IMR-90 (cell line): ENCODE measurements around the gene USP32. TPM values are rescaled to one million over a fixed set of nuclear protein-coding genes. Genes with fewer than 3 reads are reported as not detected.

Experiments used
- ATAC-seq: fragments of 200-7000 bp; cut with Tn5 transposase; 2 replicates; pipeline ENCODE4 v1.9.1; 2020; ENCODE audit warnings: low read depth, mild to moderate bottlenecking, moderate library complexity
- BruUV-seq: library from RNA; stranded (reverse); fragments of 400-500 nt; replicated peaks from 2 replicates; lab custom pipeline; 2021; lab: Mats Ljungman, UMichigan
- CTCF ChIA-PET: fragments of 300-600 bp; formaldehyde crosslinking; extraction: SDS; loops from one replicate; lab custom pipeline; 2021; ENCODE audit warnings: antibody characterized with exemption; lab: Yijun Ruan, JAX
- POLR2A ChIA-PET: fragments of 300-600 bp; sonication (Branson Sonifier 250); formaldehyde crosslinking; loops from one replicate; lab custom pipeline; 2022; ENCODE audit warnings: antibody characterized with exemption; ENCODE audit not compliant: unreplicated experiment; lab: Charles Lee
- DNase-seq: peaks from one replicate; pipeline ENCODE4 v3.0.0; 2013
- H2AFZ ChIP-seq: replicated peaks from 2 replicates; pipeline ENCODE3; 2013; ENCODE audit warnings: low read length, mild to moderate bottlenecking; ENCODE audit not compliant: poor library complexity
- H2AK5ac ChIP-seq: 2 replicates; pipeline ENCODE4 v1.6.1; 2013; ENCODE audit warnings: low read depth, low read length, inconsistent platforms
- H2AK9ac ChIP-seq: replicated peaks from 2 replicates; pipeline ENCODE3; 2013; ENCODE audit warnings: mild to moderate bottlenecking, low read depth, low read length, moderate library complexity; ENCODE audit not compliant: poor library complexity
- H2BK120ac ChIP-seq: 2 replicates; pipeline ENCODE4 v1.6.1; 2013; ENCODE audit warnings: low read depth, low read length, inconsistent platforms
- H2BK15ac ChIP-seq: 3 replicates; pipeline ENCODE4 v1.6.1; 2013; ENCODE audit warnings: low read depth, low read length, inconsistent platforms
- H2BK20ac ChIP-seq: 2 replicates; pipeline ENCODE4 v1.6.1; 2013; ENCODE audit warnings: low read depth, mild to moderate bottlenecking, inconsistent platforms, low read length, moderate library complexity
- H2BK5ac ChIP-seq: 2 replicates; pipeline ENCODE4 v1.6.1; 2013; ENCODE audit warnings: mild to moderate bottlenecking, low read depth, low read length, inconsistent platforms; ENCODE audit not compliant: poor library complexity, severe bottlenecking
- H3K14ac ChIP-seq: replicated peaks from 2 replicates; pipeline ENCODE4 v1.6.1; 2013; ENCODE audit warnings: low read depth, low read length, inconsistent platforms
- H3K18ac ChIP-seq: 2 replicates; pipeline ENCODE4 v1.6.1; 2013; ENCODE audit warnings: low read depth, low read length, control low read depth
- H3K23ac ChIP-seq: 2 replicates; pipeline ENCODE4 v1.6.1; 2013; ENCODE audit warnings: low read depth, low read length, inconsistent platforms
- H3K27ac ChIP-seq: 2 replicates; pipeline ENCODE4 v1.5.1; 2013; ENCODE audit warnings: mild to moderate bottlenecking, control low read depth, low read length; ENCODE audit not compliant: insufficient read depth
- H3K27me3 ChIP-seq: 2 replicates; pipeline ENCODE4 v1.6.1; 2013; ENCODE audit warnings: low read length; ENCODE audit not compliant: control insufficient read depth, insufficient read depth
- H3K36me3 ChIP-seq: 2 replicates; pipeline ENCODE4 v1.6.1; 2013; ENCODE audit warnings: low read length, mixed read lengths; ENCODE audit not compliant: control insufficient read depth, insufficient read depth
- H3K4ac ChIP-seq: 2 replicates; pipeline ENCODE4 v1.6.1; 2013; ENCODE audit warnings: low read depth, low read length, inconsistent platforms
- H3K4me1 ChIP-seq: 2 replicates; pipeline ENCODE4 v1.6.1; 2013; ENCODE audit warnings: low read length, mixed read lengths; ENCODE audit not compliant: control insufficient read depth, insufficient read depth
- H3K4me2 ChIP-seq: 2 replicates; pipeline ENCODE4 v1.6.1; 2013; ENCODE audit warnings: low read depth, mild to moderate bottlenecking, control low read depth, low read length, moderate library complexity
- H3K4me3 ChIP-seq: 2 replicates; pipeline ENCODE4 v1.5.1; 2013; ENCODE audit warnings: low read depth, mild to moderate bottlenecking, control low read depth, low read length, moderate library complexity; ENCODE audit not compliant: insufficient read depth
- H3K56ac ChIP-seq: 2 replicates; pipeline ENCODE4 v1.6.1; 2013; ENCODE audit warnings: low read length, inconsistent platforms; ENCODE audit not compliant: insufficient read depth; ENCODE audit errors: extremely low read depth
- H3K79me1 ChIP-seq, 2 experiments: 2 replicates each; pipeline ENCODE4 v1.6.1; 2013; ENCODE audit warnings: low read length in 2 of 2, inconsistent platforms in 1 of 2, low read depth in 1 of 2
- H3K9ac ChIP-seq: 2 replicates; pipeline ENCODE4 v1.6.1; 2013; ENCODE audit warnings: low read depth, low read length, control low read depth
- H3K9me1 ChIP-seq: 2 replicates; pipeline ENCODE4 v1.6.1; 2013; ENCODE audit warnings: low read length, inconsistent platforms; ENCODE audit not compliant: insufficient read depth
- H3K9me3 ChIP-seq: 2 replicates; pipeline ENCODE4 v1.6.1; 2013; ENCODE audit warnings: low read length; ENCODE audit not compliant: control insufficient read depth, insufficient read depth
- H4K20me1 ChIP-seq: 2 replicates; pipeline ENCODE4 v1.6.1; 2013; ENCODE audit warnings: low read length, inconsistent platforms; ENCODE audit not compliant: insufficient read depth
- H4K5ac ChIP-seq: 2 replicates; pipeline ENCODE4 v1.6.1; 2013; ENCODE audit warnings: mild to moderate bottlenecking, low read depth, low read length, control low read depth
- H4K8ac ChIP-seq, 2 experiments: 2 replicates each; pipeline ENCODE4 v1.6.1; 2013; ENCODE audit warnings: low read depth in 2 of 2, low read length in 2 of 2, control low read depth in 1 of 2, inconsistent platforms in 1 of 2
- H4K91ac ChIP-seq: 2 replicates; pipeline ENCODE4 v1.6.1; 2013; ENCODE audit warnings: low read depth, low read length, inconsistent platforms; ENCODE audit not compliant: insufficient read depth
- BHLHE40 ChIP-seq: fragments of 150-350 bp; IDR thresholded peaks from 2 replicates; pipeline ENCODE4 v1.6.1; 2016; ENCODE audit warnings: mild to moderate bottlenecking, low read depth, low read length
- CHD1 ChIP-seq: IDR thresholded peaks from 2 replicates; pipeline ENCODE4 v1.6.1; 2012; ENCODE audit warnings: low read depth, low read length, improper control_type of control experiment
- FOS ChIP-seq: fragments of 150-350 bp; IDR thresholded peaks from 2 replicates; pipeline ENCODE4 v1.6.1; 2016; ENCODE audit warnings: low read depth, low read length
- MAFK ChIP-seq: IDR thresholded peaks from 2 replicates; pipeline ENCODE4 v1.6.1; 2012; ENCODE audit warnings: low read depth, low read length, improper control_type of control experiment
- MAZ ChIP-seq: IDR thresholded peaks from 2 replicates; pipeline ENCODE4 v1.6.1; 2012; ENCODE audit warnings: low read depth, mild to moderate bottlenecking, low read length, improper control_type of control experiment, moderate library complexity, borderline replicate concordance
- MXI1 ChIP-seq: IDR thresholded peaks from 2 replicates; pipeline ENCODE4 v1.6.1; 2012; ENCODE audit warnings: low read depth, mild to moderate bottlenecking, low read length, moderate library complexity, borderline replicate concordance
- RAD21 ChIP-seq: IDR thresholded peaks from 2 replicates; pipeline ENCODE4 v1.6.1; 2012; ENCODE audit warnings: low read length, improper control_type of control experiment
- RCOR1 ChIP-seq: IDR thresholded peaks from 2 replicates; pipeline ENCODE4 v1.6.1; 2012; ENCODE audit warnings: mild to moderate bottlenecking, low read length, improper control_type of control experiment; ENCODE audit not compliant: insufficient replicate concordance
- RFX5 ChIP-seq: IDR thresholded peaks from 2 replicates; pipeline ENCODE4 v1.8.0; 2012; ENCODE audit warnings: low read depth, mild to moderate bottlenecking, low read length, moderate library complexity
- SMC3 ChIP-seq: fragments of 150-350 bp; IDR thresholded peaks from 2 replicates; pipeline ENCODE4 v1.6.1; 2016; ENCODE audit warnings: low read depth, mild to moderate bottlenecking, antibody characterized with exemption, low read length, moderate library complexity
- WGBS, 2 experiments: methylation state at CpG; one replicate each; pipeline versions ENCODE4 v1.1.5 to v1.1.7; 2013; ENCODE audit warnings: missing lambda C conversion rate in 2 of 2; ENCODE audit not compliant: insufficient read length in 1 of 2; ENCODE audit errors: extremely low coverage in 2 of 2; 5-methylcytosine and 5-hydroxymethylcytosine counted together
- dilution Hi-C: fragments of 300-500 bp; cut with HindIII; formaldehyde crosslinking; loops from one replicate; pipeline ENCODE4 v1.14.3; 2018; ENCODE audit warnings: low sequenced_read_pairs; ENCODE audit not compliant: unreplicated experiment
- in situ Hi-C: fragments of 300-500 bp; cut with MboI; formaldehyde crosslinking; loops from 3 replicates; pipeline ENCODE4 v1.14.3; 2019; ENCODE audit warnings: low sequenced_read_pairs, inconsistent platforms, mixed read lengths
- intact Hi-C: fragments of 100-400 bp; cut with micrococcal nuclease; formaldehyde crosslinking; loops from 2 replicates; pipeline ENCODE4 v1.10.0; 2022
- polyA plus RNA-seq, 3 experiments: library from polyadenylated mRNA; depleted of rRNA; stranded (reverse); fragments of >200 nt; gene quantifications; 2 replicates each; pipeline ENCODE4 v1.2.3, GENCODE V29; 2012; ENCODE audit warnings: low replicate concordance in 1 of 3
- total RNA-seq: library from RNA; depleted of rRNA; stranded (reverse); fragments of >200 nt; gene quantifications from 2 replicates; pipeline ENCODE4 v1.2.3, GENCODE V29; 2012
- TF ChIP-seq, protein P1 (sequence below): conservative IDR thresholded peaks from 2 replicates; pipeline ENCODE4 v1.5.1; 2012; ENCODE audit warnings: mild to moderate bottlenecking, low read depth, low read length, improper control_type of control experiment
- TF ChIP-seq, protein P2 (sequence below): fragments of 150-350 bp; IDR thresholded peaks from 2 replicates; pipeline ENCODE4 v1.6.1; 2016; ENCODE audit warnings: low read depth, mild to moderate bottlenecking, low read length, moderate library complexity, borderline replicate concordance

The USP32 gene
- total and polyA plus RNA-seq, 2 of the 4 experiments (the other 2 are of a cell fraction), result 16.8 to 46.8 TPM

DNA sequence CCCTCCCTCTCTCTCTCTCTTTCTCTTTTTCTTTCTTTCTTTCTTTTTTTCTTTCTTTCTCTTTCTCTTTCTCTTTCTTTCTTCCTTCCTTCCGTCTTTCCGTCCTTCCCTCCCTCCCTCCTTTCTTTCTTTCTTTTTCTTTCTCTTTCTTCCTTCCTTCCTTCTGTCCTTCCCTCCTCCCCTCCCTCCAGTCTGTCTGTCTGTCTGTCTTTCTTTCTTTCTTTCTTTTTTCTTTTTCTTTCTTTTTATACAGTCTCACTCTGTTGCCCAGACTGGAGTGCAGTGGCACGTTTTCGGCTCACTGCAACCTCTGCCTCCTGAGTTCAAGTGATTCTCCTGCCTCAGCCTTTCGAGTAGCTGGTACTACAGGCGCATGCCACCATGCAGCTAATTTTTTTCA lies 227.8 kb downstream of the USP32 start:
- no peak overlapping the region for H2BK5ac ChIP-seq
- no peak overlapping the region for H4K5ac ChIP-seq
- H4K91ac ChIP-seq, result no peak overlapping the region
- H3K27ac ChIP-seq, result no peak overlapping the region
- no peak overlapping the region for H2AK9ac ChIP-seq
- dilution Hi-C loops, result no loop called here
- peaks cover 19% of the 10 kb centered on the region for H3K27me3 ChIP-seq
- in situ Hi-C loops, result no loop called here
- ChIA-PET CTCF (no interaction called here), POLR2A (no interaction called here)
- H3K56ac ChIP-seq, result no peak overlapping the region
- BruUV-seq, result no TSS peak
- H3K9me1 ChIP-seq, result no peaks in the 10 kb centered on the region
- H3K79me1 ChIP-seq, result no peaks in the 10 kb centered on the region
- no peak overlapping the region for H3K9ac ChIP-seq
- no peaks in the 10 kb centered on the region for H4K20me1 ChIP-seq
- intact Hi-C loops, result no loop called here
- no peak overlapping the region for H4K8ac ChIP-seq
- H3K4me2 ChIP-seq, result no peak overlapping the region
- H3K4ac ChIP-seq, result no peak overlapping the region
- no peak overlapping the region for H2BK120ac ChIP-seq
- TF ChIP-seq FOS, result no peak
- TF ChIP-seq, protein P1, sequence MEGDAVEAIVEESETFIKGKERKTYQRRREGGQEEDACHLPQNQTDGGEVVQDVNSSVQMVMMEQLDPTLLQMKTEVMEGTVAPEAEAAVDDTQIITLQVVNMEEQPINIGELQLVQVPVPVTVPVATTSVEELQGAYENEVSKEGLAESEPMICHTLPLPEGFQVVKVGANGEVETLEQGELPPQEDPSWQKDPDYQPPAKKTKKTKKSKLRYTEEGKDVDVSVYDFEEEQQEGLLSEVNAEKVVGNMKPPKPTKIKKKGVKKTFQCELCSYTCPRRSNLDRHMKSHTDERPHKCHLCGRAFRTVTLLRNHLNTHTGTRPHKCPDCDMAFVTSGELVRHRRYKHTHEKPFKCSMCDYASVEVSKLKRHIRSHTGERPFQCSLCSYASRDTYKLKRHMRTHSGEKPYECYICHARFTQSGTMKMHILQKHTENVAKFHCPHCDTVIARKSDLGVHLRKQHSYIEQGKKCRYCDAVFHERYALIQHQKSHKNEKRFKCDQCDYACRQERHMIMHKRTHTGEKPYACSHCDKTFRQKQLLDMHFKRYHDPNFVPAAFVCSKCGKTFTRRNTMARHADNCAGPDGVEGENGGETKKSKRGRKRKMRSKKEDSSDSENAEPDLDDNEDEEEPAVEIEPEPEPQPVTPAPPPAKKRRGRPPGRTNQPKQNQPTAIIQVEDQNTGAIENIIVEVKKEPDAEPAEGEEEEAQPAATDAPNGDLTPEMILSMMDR, result no peak
- TF ChIP-seq BHLHE40, result no peak
- TF ChIP-seq MAZ, result no peak
- no peak for TF ChIP-seq RAD21
- TF ChIP-seq, protein P2, sequence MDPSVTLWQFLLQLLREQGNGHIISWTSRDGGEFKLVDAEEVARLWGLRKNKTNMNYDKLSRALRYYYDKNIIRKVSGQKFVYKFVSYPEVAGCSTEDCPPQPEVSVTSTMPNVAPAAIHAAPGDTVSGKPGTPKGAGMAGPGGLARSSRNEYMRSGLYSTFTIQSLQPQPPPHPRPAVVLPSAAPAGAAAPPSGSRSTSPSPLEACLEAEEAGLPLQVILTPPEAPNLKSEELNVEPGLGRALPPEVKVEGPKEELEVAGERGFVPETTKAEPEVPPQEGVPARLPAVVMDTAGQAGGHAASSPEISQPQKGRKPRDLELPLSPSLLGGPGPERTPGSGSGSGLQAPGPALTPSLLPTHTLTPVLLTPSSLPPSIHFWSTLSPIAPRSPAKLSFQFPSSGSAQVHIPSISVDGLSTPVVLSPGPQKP, result no peak
- TF ChIP-seq RFX5, result no peak
- TF ChIP-seq CHD1, result no peak
- no peak for TF ChIP-seq MAFK
- no peak for TF ChIP-seq SMC3
- no peak for TF ChIP-seq RCOR1
- TF ChIP-seq MXI1, result no peak
- ATAC-seq (no peak), DNase-seq (no peak)
- H3K18ac ChIP-seq, result no peak overlapping the region
- WGBS, 2 experiments, result 100% methylated on average over 2 of the region's 6 CpGs; no CpG with 5 or more reads in 1 of the 2 experiments
- no peak overlapping the region for H2AFZ ChIP-seq
- H3K4me3 ChIP-seq, result no peak overlapping the region
- no peak overlapping the region for H3K14ac ChIP-seq
- H3K9me3 ChIP-seq, result no peaks in the 10 kb centered on the region
- H3K4me1 ChIP-seq, result peaks cover under 1% of the 10 kb centered on the region; the same call in 1 of the 2 replicates
- H2BK20ac ChIP-seq, result no peak overlapping the region
- H2BK15ac ChIP-seq, result no peak overlapping the region
- no peak overlapping the region for H2AK5ac ChIP-seq
- no peaks in the 10 kb centered on the region for H3K36me3 ChIP-seq
- H3K23ac ChIP-seq, result no peak overlapping the region
